GM12872 (cell line): ENCODE results near the gene DDX25.

Experiments used
- TF ChIP-seq, protein P1 (sequence below): IDR thresholded peaks from 3 replicates; pipeline ENCODE4 v1.5.1; 2011; ENCODE audit warnings: low read depth, mild to moderate bottlenecking, low read length, moderate library complexity; ENCODE audit not compliant: insufficient read depth

Gene DDX25

GRCh38 chr11:125921042-125921441, 16.7 kb downstream of the DDX25 start:
- TF ChIP-seq, protein P1, sequence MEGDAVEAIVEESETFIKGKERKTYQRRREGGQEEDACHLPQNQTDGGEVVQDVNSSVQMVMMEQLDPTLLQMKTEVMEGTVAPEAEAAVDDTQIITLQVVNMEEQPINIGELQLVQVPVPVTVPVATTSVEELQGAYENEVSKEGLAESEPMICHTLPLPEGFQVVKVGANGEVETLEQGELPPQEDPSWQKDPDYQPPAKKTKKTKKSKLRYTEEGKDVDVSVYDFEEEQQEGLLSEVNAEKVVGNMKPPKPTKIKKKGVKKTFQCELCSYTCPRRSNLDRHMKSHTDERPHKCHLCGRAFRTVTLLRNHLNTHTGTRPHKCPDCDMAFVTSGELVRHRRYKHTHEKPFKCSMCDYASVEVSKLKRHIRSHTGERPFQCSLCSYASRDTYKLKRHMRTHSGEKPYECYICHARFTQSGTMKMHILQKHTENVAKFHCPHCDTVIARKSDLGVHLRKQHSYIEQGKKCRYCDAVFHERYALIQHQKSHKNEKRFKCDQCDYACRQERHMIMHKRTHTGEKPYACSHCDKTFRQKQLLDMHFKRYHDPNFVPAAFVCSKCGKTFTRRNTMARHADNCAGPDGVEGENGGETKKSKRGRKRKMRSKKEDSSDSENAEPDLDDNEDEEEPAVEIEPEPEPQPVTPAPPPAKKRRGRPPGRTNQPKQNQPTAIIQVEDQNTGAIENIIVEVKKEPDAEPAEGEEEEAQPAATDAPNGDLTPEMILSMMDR, result no peak

DNA sequence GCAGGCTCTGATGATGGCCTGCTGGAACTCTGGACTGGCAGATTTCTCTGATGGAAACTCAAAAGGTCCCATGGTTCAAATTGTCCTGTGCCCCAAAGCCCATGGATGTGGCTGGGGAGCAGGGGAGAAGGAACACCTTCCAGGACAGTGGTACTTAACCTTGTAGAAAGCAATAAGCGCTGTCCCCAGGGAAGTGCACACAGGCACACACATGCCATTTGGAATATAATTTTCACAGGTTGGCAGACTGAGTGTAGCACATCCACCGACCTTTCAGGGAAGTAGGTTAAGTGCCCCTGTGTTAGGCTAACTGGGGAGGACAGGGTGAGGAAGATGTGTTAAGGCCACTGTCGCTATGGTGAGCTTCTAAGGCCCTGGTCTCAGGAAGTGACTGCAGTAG, 17.8 kb downstream of the DDX25 start:
- TF ChIP-seq, protein P1, result no peak

DNA sequence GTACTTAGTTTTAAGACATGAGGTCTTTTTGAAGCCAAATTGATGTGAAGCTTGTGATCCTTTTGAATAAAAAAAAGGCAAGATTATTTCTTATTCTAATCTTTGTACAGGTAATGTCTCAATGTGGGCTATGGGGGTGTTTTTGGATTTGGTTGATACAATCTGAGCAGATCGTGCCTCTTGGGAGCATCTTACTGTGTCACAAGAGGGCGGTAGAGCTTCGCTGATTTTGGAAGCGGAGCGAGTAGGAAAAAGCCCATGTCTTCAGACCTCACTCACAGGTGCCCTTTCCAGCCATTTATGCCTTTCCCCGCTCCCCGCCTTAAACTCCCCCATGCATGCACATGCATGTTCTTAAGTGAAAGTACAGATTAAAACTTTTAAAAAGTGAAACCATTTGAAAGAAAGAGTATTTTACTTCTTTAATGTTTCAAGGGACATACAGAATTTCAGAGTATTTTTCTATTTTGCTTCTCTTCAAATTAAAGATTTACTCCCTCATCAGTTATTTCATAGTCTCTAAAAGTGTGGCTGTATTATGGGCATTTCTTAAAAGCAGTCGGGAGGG, 18.8 kb downstream of the DDX25 start:
- TF ChIP-seq, protein P1, result peak; percentile 82

DNA sequence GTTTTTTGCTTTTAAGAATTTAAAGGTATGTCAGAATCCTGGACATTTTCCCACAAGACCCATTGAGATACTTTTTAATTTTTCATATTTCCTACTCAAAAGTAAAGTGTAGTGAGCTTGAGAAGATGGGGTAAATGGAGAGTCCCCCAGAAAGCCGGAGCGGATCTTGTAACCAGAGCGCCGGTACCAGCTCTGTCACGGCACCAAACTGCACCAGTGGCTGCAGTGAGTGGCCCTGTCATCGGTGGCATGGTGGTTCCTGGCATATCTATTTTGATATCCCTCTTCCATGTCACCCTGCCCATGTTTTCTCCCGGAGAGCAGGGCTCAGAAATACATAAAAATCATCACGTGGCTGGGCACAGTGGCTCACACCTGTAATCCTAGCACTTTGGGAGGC, 19.3 kb downstream of the DDX25 start:
- TF ChIP-seq, protein P1, result no peak

DNA sequence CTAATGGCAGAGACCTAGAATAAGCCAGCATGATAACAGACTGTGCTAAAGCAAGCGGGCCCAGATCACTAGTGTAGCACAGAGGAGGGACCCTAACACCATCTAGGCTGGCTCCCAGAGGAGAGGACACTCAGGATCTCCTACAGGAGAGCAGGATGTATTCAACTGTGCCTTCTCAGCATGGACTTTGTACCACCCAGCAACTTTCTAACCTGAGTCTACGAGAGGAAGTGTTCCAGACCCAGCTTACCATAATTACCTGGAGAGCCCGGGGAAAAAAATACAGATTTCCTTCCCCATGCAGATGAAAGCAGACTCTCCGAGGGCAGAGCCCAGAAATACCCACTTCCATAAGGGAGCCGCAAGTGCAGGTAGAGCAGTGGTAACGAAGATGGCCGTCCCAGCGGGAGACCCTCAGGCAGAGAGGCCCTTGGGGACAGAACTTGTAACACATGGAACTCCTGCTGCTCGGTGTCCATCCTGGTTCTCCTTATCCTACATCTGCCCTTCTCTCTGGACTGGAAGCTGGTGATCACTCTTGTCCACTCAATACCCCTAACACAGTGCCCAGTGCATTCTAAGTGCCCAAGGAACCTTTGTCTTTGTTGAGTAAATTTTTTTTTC, 20.2 kb downstream of the DDX25 start:
- TF ChIP-seq, protein P1, result no peak

DNA sequence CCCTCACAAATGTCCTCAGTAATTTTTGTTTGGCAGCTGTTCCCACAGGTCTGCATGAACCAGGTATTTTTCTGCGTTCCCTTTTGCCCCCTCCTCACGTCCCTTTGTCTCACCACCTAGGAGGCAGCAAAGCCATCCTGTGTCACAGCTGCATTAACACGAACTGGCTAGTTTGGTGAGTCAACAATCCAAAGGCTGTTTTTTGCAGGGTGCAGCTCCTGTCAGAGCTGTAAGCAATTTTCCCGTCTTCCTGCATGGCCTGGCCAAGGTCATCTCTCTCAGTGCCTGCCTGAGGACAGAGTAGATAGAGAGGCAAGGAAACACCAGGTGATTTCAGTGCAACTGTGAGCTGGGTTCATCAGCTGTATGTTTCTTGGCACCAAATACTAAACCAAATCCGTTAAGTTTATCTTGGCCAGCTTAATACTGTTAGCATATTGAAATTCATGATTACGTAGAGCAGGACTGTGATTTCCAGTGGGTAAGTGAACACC, 21.0 kb downstream of the DDX25 start:
- TF ChIP-seq, protein P1, result no peak

GRCh38 chr11:125925804-125926203, 21.5 kb downstream of the DDX25 start:
- TF ChIP-seq, protein P1, result no peak
